NT2/D1 (cell line): ENCODE data around the gene PGAM5.

Experiments
- SUZ12 ChIP-seq: IDR thresholded peaks from 2 replicates; pipeline ENCODE4 v1.6.1; 2011; ENCODE audit not compliant: insufficient read length, insufficient read depth; ENCODE audit errors: extremely low read depth
- YY1 ChIP-seq: IDR thresholded peaks from 2 replicates; pipeline ENCODE4 v1.6.1; 2011; ENCODE audit not compliant: insufficient read length, insufficient read depth
- ZNF274 ChIP-seq: IDR thresholded peaks from 2 replicates; pipeline ENCODE4 v1.6.1; 2011; ENCODE audit warnings: mild to moderate bottlenecking, low read depth, low read length

DNA sequence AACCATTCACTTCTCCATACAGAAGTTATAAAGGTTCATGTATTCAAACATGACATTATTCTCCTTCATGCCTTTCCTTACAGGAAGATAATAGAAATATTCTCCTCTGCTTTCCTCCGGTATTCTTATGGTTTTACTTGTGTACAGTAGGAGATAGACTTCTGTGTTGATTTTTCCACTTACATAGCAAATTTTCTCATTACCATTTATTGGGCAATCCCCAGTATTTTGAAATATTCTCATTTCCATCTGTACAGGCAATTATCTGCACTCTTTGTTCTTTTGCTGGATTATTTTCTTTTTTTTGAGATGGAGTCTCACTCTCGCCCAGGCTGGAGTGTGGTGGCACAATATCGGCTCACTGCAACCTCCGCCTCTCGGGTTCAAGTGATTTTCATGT, 12.3 kb upstream of the PGAM5 start:
- TF ChIP-seq YY1 (no peak), ZNF274 (no peak), SUZ12 (no peak)
